IPS-11a (cell line): Measurements from ENCODE around the gene RERE.

Experiments
- H3K4me3 ChIP-seq: one replicate; pipeline ENCODE4 v1.5.1; 2013; ENCODE audit warnings: low read depth, low read length, control low read depth

Gene RERE

GRCh38 chr1:8721679-8722324 lies 95.6 kb downstream of the RERE start:
- H3K4me3 ChIP-seq = no peak overlapping the region

- H3K4me3 ChIP-seq = no peak overlapping the region
Observed at GRCh38 chr1:8720347-8720746, 97.1 kb downstream of the RERE start.

- H3K4me3 ChIP-seq = no peak overlapping the region
Observed at GRCh38 chr1:8718850-8719361, 98.5 kb downstream of the RERE start.

GRCh38 chr1:8717148-8717547 lies 100.3 kb downstream of the RERE start:
- H3K4me3 ChIP-seq = no peak overlapping the region

- no peak overlapping the region for H3K4me3 ChIP-seq
Observed at GRCh38 chr1:8716238-8716637, 101.2 kb downstream of the RERE start.

GRCh38 chr1:8714173-8714572 lies 103.3 kb downstream of the RERE start:
- no peak overlapping the region for H3K4me3 ChIP-seq

- no peak overlapping the region for H3K4me3 ChIP-seq
Observed at GRCh38 chr1:8712413-8713231, 104.8 kb downstream of the RERE start.

GRCh38 chr1:8711873-8712412 lies 105.5 kb downstream of the RERE start:
- no peak overlapping the region for H3K4me3 ChIP-seq

- H3K4me3 ChIP-seq = no peak overlapping the region
Observed at GRCh38 chr1:8711151-8711550, 106.3 kb downstream of the RERE start.

- no peak overlapping the region for H3K4me3 ChIP-seq
Observed at GRCh38 chr1:8708259-8708658, 109.2 kb downstream of the RERE start.

- H3K4me3 ChIP-seq = no peak overlapping the region
Observed at GRCh38 chr1:8706995-8707396, 110.4 kb downstream of the RERE start.

- H3K4me3 ChIP-seq = no peak overlapping the region
Observed at GRCh38 chr1:8706291-8706690, 111.1 kb downstream of the RERE start.

- no peak overlapping the region for H3K4me3 ChIP-seq
Observed at GRCh38 chr1:8704866-8705506, 112.5 kb downstream of the RERE start.

- peak overlapping the region; percentile 82 for H3K4me3 ChIP-seq
Observed at GRCh38 chr1:8702850-8703810, 114.3 kb downstream of the RERE start.

- peak overlapping the region; percentile 82 for H3K4me3 ChIP-seq
Observed at GRCh38 chr1:8702472-8702849, 115.0 kb downstream of the RERE start.

GRCh38 chr1:8701794-8702471 lies 115.5 kb downstream of the RERE start:
- peak overlapping the region; percentile 82 for H3K4me3 ChIP-seq

- H3K4me3 ChIP-seq = no peak overlapping the region
Observed at GRCh38 chr1:8699679-8700078, 117.8 kb downstream of the RERE start.

GRCh38 chr1:8698937-8699447 lies 118.4 kb downstream of the RERE start:
- H3K4me3 ChIP-seq = no peak overlapping the region

GRCh38 chr1:8698012-8698630 lies 119.3 kb downstream of the RERE start:
- no peak overlapping the region for H3K4me3 ChIP-seq
